IPS-11a (cell line): ENCODE measurements around the gene SPIRE1.

Experiments
- H3K4me3 ChIP-seq: one replicate; pipeline ENCODE4 v1.5.1; 2013; ENCODE audit warnings: low read depth, low read length, control low read depth

SPIRE1 gene

DNA sequence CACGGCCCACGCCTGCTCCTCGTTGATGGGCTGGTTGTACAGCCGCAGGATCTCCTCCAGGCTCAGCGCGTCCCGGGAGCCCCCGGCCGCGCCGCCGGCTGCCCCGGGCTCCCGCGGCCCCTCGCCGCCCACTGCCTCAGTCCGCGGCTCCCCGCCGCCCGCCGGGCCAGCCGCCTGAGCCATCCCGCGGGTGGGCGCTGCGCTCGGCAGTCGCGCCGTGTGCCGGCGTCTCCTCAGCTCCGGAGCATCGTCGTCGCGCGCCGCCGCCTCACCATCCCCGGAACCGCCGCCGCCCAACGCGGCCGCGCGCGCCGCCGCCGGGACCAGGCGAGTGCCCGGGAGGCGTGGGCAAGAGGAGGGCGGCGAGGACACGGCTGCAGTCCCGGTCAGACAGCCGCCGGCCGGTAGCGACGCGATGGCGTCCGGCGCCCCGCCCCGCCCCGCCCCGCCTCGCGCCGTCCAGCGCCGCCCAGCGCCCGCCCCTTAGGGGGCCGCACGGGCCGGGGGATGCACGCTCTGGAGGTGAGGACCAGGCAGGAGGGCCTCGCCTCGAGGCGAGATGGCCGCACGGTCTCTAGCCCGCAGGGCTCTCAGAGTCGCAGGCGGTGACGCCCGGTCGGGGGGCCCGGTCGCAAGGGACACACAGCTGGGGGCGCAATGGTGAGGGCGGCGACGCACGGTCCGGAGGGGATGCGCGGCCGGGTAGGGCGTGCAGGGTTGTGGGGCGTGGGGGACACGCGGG is at the start of gene SPIRE1:
SPIRE1 (minus strand) TSS at position 424 of the 742 bp plus-strand sequence; CDS start at position 183, 241 bp downstream.
- peak within 1 kb of the TSS; percentile 58 for H3K4me3 ChIP-seq

DNA sequence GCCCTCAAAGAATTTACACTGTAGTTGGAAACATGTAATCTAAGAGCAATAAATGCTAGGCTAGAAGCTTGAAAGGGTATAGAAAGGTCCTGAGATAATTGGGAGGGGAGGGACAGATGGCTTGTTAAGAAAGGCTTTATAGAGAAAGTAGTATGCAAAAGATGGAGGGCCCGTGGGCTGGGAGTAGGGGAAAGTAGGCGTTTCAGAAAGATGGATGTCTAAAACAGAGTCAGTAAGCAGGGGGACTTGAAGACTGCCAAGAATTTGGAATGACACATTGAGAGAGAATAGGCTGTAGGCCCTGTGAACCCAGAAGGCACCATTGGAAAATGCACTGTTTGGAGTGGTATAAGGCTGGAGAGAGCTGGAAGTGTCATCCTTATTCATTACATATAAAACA is 45.8 kb upstream of the SPIRE1 start:
- H3K4me3 ChIP-seq: peak overlapping the region; percentile 93

DNA sequence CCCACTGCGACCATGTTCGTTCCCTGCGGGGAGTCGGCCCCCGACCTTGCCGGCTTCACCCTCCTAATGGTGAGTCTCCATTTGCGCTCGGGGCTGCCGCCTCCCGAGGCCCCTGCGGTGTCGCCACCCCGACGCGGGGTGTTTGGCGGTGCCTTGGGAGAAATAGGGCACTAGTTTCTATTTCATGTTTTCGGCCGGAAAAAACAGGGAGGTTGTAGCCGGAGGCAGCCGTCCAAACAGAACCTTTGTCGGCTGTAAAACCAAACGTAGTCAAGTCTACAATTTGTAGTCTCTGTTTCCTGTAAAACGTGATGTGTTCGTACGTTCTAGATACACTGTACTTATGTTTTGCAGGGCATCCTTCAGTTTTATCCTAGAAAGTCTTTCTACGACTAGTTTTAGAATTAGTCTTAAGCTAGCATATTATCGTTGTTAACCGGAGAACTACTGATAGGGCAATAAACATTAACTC is 45.2 kb upstream of the SPIRE1 start:
- H3K4me3 ChIP-seq: peak overlapping the region; percentile 93

DNA sequence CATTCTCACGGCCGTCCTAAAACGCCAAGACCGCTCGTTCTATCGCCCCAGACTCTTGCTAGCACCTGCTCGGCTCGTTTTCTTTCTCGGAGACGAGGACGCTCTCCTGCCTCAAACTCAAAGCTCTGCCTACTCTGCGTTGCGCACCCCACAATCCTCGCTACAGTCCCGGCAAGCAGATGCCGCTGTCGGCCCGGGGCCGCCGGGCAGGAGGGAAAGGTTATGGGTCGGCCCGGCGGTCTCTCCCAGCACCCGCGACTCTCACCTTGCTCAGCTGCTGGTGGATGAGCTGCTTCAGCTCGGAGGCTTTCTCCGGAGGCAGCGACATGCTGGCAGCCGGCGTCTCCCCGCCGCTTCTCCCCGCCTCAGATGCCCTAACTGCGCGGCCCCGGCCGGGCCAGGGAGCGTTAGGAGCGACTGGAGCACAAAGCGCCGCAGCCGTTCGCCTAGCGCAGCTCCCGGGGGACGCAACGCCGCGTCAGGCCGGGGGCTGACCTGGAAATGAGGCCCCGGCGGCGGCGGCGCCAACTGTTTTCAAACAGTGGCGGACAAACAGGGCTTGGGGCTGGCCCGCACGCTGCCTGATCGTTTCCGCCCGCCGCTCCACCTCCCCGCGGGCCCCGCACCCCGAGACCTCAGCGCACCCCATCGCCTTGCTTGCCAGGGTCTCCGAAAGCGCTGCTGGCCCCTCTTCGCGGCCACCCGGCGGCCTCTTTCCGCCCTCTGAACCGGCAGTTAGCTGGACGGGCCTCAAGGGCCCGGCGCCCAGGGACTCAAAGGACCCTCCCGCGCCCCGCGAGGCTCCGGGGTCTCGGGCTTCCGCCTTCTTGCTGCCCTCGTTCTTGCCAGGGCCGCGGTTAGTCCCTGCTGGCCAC is 44.6 kb upstream of the SPIRE1 start, which contains the start of the genes CEP76 and PSMG2:
CEP76 (minus strand) TSS at position 503 of the 875 bp plus-strand sequence; CDS start at position 328, 175 bp downstream.
PSMG2 (plus strand) TSS at position 822 of the 875 bp plus-strand sequence. CDS start 66 bp downstream, outside the sequence.
- peak within 1 kb of the TSS; percentile 93 for H3K4me3 ChIP-seq

DNA sequence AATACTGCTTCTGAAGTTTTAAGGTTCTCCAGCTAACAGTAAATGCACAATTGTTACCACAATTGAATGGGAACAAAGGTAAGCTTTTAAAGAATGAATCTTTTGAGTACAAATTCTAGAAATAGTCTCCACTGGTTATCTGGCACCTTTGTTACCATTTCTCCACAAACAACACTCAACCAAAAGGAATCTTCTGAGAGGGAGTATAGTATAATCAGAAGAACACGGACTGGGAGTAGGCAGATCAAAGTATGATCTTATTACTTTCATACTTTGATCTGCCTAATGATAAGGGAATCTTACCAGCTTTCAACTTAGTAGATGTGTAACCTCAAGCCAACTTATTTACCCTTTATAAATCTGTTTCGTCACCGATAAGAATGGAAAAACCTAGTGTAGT is 43.3 kb upstream of the SPIRE1 start:
- H3K4me3 ChIP-seq: peak overlapping the region; percentile 93

DNA sequence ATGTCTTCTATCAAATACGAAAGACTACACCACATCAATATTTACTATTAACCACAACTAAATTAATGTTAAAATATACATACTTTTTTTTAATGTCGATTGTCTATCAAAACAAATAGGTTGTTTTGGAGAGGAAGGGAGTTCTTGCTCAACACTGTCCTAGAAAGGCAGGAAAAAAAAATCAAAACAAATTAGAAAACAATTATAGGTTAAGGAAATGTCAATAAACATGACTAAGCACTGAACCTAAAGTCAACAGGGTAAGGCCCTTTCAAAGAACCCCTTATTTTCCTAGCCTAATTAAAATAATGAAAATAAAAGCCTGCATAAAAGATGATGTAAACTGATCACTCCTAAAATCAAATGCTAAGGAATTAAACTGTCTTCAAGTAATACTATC is 41.8 kb upstream of the SPIRE1 start:
- no peak overlapping the region for H3K4me3 ChIP-seq

DNA sequence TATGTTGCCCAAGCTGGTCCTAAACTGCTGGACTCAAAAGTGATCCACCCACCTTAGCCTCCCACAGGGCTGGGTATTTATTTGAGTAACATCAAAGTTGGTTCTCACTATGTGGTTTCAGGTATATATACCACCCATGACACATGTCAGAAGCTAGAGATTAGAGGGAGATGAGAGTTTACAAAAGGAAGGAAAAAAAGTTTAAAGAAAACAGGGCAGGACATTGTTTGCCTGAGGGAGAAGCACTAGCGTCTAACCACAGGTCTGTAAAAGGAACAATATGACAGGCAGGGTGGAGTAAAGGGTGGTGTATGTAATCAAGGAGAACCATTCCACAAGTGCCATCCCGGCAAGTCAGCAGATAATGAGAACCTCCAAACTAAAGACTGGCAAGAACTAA is 36.1 kb upstream of the SPIRE1 start:
- H3K4me3 ChIP-seq: no peak overlapping the region

DNA sequence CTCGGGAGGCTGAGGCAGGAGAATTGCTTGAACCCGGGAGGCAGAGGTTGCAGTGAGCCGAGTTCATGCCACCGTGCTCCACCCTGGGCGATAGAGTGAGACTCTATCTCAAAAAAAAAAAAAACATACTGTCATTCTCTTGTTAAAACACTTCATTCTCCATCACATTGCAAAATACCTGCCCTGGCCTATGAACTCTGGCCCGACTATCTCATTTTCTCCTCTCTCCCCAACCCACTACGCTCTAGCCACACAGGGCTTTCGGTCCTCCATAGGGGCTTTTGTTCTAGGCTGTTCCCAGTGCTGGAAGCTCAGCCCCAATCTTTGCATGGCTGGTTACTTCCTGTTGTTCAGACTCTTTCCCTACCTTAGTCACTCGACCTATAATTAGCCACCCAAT is 34.3 kb upstream of the SPIRE1 start:
- no peak overlapping the region for H3K4me3 ChIP-seq

DNA sequence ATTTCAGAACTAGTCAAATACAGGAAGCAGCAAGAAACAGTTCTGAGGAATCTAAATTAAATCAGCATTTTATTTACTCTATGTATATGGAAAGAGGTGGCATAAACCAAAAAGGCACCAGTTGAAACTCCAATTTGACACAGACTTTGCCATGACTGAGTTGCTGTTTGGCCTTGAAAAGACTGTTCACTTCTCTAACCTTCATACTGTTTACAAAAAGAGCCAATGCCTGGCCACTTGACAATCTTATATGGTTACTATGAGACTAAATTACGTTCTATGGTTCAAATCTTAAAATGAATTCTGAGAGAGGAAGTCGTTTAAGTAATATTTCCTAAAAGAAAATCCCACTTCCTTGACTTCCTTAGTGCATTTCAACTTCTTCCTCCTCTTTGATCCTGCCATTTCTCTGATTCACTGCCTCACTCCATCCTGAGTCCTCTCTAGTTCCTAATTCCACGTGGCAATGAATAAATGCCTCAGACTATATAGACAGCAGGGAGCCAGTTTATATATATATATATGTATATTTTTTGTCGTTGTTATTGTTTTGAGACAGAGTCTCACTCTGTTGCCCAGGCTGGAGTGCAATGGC is 31.4 kb upstream of the SPIRE1 start:
- H3K4me3 ChIP-seq: no peak overlapping the region

DNA sequence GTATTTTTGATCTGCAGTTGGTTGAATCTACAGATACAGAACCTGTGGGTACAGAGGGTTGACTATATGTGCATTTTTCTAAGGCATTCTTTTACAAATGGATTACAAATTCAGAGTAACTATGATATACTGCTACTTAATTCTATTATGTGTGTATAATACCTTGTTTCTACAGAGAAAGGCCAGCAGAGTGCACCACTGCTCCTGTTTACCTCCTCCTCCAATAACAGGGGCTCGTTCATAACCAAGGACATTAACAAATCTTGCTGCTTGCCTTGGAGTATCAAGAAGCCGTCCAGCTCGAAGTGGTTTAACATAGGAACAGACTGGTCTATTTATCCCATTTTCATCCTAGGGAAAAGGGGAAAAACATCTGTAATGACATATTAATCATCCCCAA is 28.2 kb upstream of the SPIRE1 start:
- H3K4me3 ChIP-seq: no peak overlapping the region

DNA sequence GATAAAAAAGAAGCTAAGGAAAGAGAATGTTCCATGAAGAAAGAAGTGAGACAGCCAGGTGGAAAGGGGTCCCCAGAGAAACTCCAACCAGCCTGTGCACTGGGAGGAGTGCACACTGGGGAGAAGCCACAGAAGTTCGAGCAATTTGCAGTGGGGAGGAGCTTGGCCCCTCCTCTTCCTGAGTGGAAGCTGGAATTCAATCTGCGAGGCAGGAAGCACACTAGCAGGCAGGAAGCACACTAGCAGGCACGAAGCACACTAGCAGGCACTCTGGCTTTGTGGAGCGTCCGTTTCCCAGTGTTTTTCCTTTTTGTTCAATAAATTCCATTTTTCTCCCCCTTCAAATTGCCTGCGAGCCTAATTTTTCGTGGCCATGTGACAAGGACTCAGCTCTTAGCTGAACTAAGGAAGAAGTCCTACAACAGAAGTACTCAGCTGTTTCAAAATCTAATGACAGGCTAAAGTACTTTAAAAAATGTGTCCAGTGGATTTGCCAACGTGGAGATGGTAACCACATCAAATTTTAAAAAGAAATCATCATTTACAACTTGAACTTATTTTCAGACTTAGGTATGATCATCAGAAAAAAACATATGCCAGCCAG is 21.4 kb upstream of the SPIRE1 start:
- H3K4me3 ChIP-seq: no peak overlapping the region

DNA sequence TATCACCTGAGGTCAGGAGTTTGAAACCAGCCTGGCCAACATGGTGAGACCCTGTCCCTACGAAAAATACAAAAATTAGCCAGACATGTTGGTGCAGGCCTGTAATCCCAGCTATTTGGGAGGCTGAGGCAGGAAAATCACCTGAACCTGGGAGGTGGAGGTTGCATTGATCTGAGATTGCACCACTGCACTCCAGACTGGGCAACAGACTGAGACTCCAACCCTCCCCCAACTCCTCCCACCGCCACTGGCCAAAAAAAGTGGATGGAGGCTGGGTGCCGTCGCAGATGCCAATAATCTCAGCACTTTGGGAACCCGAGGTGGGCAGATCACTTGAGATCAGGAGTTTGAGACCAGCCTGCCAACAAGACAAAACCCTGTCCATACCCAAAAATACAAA is 10.1 kb upstream of the SPIRE1 start:
- no peak overlapping the region for H3K4me3 ChIP-seq

DNA sequence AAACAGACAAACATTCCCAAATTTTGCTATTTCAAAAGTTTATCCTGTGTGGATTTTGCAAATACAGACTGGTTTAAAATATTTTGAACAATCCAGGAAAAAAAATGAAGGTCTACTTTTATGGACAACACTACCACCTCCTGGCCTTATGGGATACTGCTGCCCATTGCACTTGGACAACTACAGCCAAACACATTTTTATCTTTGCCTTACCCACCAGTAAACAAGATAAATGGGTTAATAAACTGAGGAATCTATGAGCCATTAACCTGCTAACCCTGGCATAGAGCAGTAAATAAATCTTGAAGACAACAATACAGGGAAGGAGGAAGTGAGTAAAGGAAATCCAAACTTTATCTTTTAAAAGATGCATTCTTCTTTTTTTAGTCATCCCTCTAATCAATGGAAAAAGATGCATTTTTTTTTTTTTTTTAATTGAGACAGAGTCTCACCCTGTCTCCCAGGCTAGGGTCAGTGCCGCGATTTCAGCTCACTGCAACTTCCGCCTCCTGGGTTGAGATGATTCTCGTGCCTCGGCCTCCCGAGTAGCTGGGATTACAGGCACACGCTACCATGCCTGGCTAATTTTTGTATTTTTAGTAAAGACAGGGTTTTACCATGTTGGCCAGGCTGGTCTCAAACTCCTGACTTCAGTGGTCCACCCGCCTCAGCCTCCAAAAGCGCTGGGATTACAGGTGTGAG is 2.1 kb upstream of the SPIRE1 start:
- H3K4me3 ChIP-seq: no peak overlapping the region

DNA sequence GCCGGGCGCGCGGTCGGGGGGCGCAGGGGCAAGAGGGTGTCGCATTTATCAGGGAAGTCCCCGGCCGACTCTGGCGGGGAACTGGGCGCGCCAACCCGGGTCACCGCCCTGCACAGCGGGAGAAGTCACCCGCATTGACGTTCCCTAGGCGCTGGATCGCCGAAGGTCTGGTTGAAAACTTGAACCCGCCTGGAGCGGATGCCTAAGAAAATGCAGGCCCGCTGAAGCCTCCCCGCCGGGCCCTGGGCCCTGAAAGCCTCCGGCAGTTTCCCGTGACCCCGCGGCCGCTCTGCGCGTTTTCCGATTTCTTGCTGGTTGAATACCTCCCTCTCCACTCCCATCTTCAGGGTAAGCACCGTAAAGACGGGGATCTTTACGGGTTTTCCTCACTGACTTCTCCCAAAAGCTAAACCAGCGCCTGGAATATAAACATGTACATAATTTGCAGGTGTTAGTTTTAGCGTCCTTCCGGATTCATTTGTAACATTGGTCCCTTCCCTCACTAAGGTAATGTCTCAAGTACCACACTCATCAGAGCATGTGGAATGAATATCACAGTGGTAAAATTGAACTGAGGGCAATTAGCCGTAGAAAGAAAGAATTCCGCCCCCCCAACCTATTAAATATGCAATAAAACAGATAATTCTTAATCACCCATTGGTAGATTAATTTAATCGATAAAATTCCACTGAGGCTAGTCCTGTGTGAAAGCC is 675 bp upstream of the SPIRE1 start:
- peak overlapping the region; percentile 31 for H3K4me3 ChIP-seq

DNA sequence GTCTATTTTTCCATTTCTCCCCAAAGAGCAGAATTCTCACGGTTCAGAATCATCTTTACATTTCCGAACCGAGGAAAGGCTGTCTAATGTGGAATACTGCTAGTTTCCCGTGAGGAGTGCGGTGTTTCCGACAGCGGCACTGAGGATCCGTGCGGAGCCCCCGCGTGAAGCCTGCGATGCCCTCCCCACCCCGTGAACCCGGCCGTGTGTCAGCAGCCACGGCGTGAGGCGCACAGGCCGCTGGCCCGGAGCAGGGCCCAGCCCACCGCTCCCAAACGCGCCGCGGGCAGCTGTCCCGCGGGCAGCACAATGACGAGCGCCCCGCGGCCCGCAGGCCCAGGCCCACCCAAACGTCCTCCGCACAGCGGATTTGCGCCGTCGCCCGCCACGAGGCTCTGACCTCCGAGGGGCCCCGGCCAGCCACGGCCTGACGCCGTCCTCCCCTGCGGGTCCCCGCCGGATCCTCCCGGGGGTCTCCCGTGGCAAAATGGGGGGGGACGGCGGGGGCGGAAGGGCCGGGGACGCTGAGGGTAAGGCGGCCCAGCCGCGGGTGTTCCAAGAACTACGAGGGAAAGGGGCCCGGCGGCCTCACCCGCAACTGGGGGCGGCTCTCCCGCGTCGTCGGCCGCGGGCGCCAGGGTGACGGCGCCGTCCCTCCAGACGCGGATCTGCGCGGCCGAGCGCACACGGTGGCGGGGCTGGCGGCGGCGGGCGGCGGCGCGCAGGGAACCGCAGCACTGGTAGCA is 796 bp downstream of the SPIRE1 start:
- peak overlapping the region; percentile 58 for H3K4me3 ChIP-seq

DNA sequence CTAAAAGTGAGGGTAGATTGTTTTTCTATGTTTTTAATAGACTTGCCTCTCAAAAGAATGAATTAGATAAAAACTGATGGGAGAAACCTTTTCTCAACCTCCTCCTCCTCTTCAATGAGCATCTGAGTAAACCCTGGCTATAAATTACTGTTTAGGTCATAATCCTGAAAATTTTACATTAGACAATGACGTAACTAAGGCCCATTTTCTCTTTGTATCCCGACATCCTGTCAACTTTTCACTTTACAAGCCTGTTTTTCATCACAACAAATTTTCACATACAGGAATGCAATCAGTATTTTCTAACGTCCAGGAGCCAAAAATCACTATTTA is 1.3 kb downstream of the SPIRE1 start:
- H3K4me3 ChIP-seq: peak overlapping the region; percentile 58

DNA sequence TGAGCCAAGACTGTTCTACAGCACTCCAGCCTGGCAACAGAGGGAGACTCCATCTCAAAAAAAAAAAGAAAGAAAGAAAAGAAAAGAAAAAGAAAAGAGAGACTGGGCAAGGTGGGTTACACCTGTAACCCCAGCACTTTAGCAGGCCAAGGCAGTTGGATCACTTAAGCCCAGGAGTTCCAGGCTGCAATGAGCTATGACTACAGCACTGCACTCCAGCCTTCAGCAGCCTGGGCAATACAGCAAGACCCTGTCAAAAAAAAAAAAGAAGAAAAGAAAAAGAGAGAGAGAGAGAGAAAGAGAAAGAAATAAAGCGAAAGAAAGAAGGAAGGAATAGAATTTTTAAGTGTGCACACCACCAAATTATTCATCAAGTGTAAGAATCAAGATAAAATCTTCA is 2.9 kb downstream of the SPIRE1 start:
- H3K4me3 ChIP-seq: no peak overlapping the region

DNA sequence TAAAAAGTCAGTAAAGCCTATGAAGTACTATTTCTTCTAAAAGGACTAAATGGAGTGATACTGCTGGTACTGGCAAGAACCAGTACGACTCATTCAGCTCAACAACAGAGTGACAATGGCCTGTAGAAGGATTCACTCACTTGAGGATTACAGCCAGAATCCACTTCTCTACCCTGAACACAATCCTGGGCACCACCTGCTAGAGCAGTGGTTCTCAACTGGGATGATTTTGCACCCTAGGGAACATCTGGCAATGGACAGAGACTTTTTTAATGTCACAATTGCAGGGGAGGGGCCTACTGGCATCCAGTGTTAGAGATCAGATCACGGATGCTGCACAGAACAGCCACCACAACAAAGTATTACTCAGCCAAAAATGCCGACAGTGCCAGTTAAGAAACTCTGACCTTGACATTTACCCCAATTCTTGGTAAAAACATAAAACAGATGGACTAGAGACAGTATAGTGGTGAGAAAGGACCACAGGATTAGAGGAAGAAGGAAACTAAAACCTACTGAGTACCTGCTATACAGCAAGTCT is 5.0 kb downstream of the SPIRE1 start:
- H3K4me3 ChIP-seq: no peak overlapping the region

DNA sequence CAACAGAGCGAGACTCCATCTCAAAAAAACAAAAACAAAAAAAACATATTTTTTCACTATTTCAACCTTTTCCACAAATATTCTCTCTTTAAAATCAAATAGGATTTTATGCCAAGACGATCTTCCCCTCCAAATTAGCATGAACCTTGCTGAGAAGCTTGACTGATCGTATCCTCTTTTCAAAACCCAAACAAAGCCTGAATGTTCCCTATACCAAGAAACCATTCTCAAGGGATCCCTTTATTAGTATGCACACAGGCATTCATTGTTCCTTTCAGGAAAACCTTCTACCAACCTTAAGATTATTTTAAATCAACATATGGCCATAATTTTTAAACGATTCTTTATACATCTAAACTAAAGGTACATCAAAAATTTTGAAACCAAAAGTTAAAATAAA is 6.3 kb downstream of the SPIRE1 start:
- no peak overlapping the region for H3K4me3 ChIP-seq
